HG02571 (cell line): Measurements from ENCODE around the gene DCAF5.
"Not testable (repeated sequence)": the region's sequence is repeated elsewhere in the genome, so short reads cannot be mapped to it uniquely, and the experiment has no call there.

ENCODE experiments used
- ATAC-seq: cut with Tn5 transposase; IDR thresholded peaks from one replicate; pipeline ENCODE4 v1.9.1; 2021; ENCODE audit warnings: mild to moderate bottlenecking, moderate library complexity; ENCODE audit not compliant: unreplicated experiment

DCAF5 gene

GRCh38 chr14:69043596-69044260, 109.2 kb downstream of the DCAF5 start:
- ATAC-seq = no peak

- ATAC-seq = no peak
Observed at GRCh38 chr14:69042787-69043444, 110.0 kb downstream of the DCAF5 start.

DNA sequence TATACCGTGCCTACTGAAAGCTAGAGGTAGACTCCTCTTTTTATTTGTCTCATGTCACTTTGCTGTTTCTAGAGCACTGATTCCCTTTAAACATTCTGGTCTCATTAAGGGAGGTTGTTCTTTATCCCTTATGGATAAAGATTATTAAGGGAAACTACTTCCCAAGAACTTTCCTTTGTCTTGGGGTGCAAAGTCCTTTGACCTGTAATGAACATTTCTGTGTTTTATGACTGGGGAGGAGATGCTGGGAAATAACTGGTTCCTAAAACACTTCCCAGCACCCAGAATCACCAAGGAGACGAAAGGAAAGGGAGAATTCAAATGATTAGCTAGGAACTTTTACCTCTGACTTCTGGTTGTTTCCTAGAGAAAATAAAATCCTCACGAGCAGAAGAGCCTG, 110.6 kb downstream of the DCAF5 start:
- ATAC-seq = no peak

DNA sequence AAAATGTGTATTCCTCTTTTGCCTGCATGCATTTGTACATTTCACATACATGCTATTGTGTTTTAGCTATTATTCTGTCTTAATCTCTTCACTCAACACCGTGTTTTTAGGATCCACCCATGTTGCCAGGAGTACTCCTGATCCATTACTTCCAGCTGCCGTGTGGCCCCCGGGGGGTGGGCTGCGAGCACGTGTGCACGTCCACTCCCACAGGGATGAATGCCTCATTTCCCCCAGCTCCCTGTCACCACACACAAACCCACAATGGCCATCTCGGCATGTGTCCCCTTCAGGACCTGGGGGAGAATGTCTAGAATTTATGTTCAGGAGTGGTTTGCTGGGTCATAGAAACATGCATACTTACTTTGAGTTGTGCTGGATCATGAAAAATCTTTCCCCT, 111.1 kb downstream of the DCAF5 start:
- ATAC-seq = no peak

GRCh38 chr14:69040353-69040752, 112.6 kb downstream of the DCAF5 start:
- no peak for ATAC-seq

GRCh38 chr14:69039288-69039628, 113.7 kb downstream of the DCAF5 start:
- ATAC-seq = no peak

DNA sequence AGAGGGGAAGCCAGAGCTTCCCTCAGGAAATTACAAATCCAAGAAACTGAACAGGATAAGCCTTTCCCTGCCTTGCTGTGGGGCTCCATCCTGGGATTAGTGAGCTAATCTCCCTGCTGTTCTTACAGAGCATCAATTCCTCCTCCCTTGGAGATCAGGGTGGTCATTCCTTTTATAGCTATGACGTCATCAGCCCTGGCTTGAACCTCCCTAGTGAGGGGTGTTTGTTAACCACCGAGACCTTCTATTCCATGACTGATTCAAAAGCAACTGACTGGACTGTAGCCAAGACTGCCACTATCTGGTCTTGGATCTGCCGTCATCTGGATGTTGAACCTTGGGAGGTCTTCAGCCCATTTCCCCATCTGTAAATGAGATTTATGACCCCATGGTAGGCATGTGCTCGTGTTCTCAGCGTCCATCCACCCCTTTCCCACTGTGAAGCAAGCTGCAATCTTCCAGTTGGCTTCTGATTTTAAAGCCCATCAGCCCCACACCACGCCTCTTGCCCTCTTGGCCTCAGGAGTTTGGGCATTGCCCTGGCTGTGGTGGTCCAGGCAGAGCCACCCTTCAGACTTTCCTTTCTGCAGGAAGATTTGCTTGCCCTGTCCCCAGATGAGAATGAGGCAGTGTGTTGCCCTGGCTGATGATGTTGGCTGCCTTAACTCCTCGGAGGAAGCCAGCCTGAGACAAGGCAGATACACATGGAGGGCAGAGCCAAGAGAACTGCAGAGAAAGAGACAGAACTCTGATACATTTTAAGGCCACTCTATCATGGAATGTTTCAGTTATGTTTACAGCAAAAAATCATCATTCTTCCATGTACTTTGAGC, 114.2 kb downstream of the DCAF5 start:
- no peak for ATAC-seq

DNA sequence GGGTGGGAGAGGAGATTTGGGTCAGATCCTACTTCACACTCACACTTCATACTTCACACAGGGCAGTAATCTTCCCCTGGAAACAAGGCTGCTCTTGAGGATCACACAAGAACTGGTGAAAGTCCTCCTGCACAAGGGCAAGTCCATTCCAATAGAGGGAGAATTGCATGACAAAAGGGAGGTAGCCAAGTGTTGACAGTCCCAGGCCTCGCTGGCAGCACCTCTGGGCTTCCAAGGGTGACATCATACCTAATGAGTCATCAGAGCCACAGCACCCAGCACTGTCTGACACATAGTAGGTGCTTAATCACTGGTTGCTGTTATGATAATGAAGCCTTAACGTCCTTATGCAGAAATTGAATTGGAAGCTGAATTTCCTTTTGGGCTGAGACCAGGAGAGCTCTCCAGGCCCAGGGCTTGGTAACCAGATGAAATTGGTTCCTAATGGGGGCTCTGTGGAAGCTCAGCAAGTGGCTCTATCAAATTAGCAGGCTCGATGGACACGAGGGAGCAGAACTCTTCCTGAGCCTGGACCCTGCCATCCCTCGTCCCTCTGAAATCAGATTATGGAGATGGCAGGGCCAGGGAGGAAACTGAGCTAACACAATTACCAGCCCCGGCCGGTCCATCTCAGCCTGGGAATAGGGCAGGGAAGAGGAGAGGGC, 115.0 kb downstream of the DCAF5 start:
- no peak for ATAC-seq

DNA sequence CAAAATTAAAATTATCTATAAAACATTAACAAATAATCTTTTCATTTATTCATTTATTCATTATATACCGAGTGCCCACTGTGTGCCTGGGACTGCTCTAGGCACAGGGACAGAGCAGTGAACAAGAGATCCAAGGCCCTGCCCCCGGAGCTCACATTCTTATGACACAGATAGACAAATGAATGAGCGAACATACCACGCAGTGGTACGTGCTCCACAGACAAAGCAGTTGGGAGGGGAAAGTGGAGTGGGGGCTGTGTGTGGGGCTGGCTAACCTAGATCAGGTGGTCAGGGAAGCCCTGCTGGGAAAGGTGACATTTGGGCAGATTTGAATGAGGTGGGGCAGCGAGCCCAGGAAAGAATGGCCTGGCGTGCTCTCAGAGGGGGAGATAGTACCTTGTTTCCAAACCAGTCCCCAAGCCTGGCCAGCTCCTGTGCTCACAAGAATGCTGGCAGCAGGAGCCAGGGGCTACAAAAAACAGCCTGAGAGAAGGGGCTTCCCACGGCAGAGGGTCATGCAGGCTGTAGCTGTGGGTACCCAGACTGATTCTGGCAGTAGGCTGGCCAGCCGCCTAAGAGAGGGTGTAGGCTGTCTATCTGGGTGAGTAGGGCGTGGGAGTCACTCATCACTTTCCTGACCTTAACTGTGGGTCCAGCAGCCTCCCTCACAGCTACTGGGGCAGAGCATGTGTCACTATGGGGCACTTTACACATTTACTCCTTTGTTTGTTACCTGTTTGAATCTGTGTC, 116.0 kb downstream of the DCAF5 start:
- ATAC-seq = no peak

GRCh38 chr14:69034612-69035262, 118.2 kb downstream of the DCAF5 start:
- ATAC-seq = no peak

DNA sequence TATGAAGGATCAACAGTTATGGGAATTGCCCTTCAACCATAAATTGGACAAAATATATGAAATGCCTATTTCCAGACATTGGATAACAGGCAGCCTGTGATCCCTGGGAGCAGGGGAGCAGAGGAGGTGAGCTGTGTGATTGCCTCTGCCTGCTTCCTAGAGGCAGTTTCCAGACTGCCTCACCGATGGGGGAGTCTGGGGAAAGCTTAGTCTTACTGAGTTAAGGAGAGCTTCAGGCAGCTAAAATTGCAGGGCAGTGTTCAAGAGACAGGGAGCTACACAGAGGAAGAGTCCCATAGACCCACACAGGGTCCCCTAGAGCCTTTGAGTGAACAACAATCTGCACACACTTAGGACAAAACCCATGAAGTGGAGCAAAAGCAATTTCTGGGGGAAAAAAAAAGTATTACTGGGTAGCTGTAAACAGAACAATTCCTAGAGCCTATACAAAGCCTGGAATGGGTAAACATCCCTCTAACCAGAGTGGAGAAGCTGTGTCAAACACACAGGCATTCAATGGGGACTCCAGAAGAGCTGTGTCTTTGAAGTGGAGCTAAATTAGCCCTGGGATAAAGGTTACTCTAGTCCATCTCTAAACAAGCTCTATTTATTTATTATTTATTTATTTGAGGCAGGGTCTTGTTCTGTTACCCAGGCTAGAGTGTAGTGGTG, 125.5 kb downstream of the DCAF5 start:
- no peak for ATAC-seq

DNA sequence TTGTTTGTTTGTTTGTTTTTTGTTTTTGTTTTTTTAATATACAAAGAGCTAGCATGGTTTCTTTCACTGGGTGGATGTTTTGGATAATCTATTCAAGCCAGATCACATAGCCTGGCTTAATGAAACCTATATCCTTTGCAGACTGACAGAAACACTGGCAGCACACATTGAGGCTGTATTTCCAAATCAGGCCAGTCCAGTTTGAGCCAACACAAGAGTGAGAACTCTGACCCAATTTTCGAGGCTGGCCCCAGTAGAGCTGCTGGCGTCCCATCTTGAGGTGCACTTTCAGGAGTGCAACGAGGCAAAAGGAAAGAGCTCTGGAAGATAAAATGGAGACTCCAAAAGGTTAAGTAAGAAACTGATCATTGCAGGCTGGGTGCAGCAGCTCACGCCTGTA, 129.9 kb downstream of the DCAF5 start:
- no peak for ATAC-seq

GRCh38 chr14:69022093-69022492, 130.8 kb downstream of the DCAF5 start:
- not testable (repeated sequence) for ATAC-seq

- ATAC-seq = no peak
Observed at GRCh38 chr14:69017706-69018105, 135.2 kb downstream of the DCAF5 start.

- ATAC-seq = no peak
Observed at GRCh38 chr14:69014829-69015259, 138.1 kb downstream of the DCAF5 start.

GRCh38 chr14:69013943-69014782, 138.8 kb downstream of the DCAF5 start:
- ATAC-seq = no peak

GRCh38 chr14:69012256-69012953, 140.5 kb downstream of the DCAF5 start:
- no peak for ATAC-seq

GRCh38 chr14:69010648-69011047, 142.3 kb downstream of the DCAF5 start:
- ATAC-seq = no peak
